Stimulated activated CD4-positive, alpha-beta T cell treated with anti-CD3 and anti-CD28 coated beads, Interleukin-4, amount 100 ng/mL, for 1 hour (primary cell): ENCODE data around the gene KCNK3.

Experiments used
- DNase-seq: peaks from one replicate; pipeline ENCODE4 v3.0.0-alpha.2; 2020

KCNK3 gene

GRCh38 chr2:26668041-26668440, 24.5 kb upstream of the KCNK3 start:
- no peak for DNase-seq

- DNase-seq = no peak
These were observed 23.4 kb upstream of the KCNK3 start for GRCh38 chr2:26668856-26669750.

- DNase-seq = no peak
These were observed 22.4 kb upstream of the KCNK3 start for GRCh38 chr2:26670171-26670570.

- DNase-seq = no peak
These were observed 21.5 kb upstream of the KCNK3 start for GRCh38 chr2:26670931-26671460.

GRCh38 chr2:26671691-26672090, 20.8 kb upstream of the KCNK3 start:
- DNase-seq = no peak

- DNase-seq = no peak
These were observed 20.3 kb upstream of the KCNK3 start for GRCh38 chr2:26672112-26672817.

GRCh38 chr2:26672818-26673393, 19.6 kb upstream of the KCNK3 start:
- DNase-seq = no peak

- DNase-seq = no peak
These were observed 18.3 kb upstream of the KCNK3 start for GRCh38 chr2:26674002-26674751.

GRCh38 chr2:26674771-26675170, 17.8 kb upstream of the KCNK3 start:
- DNase-seq = no peak

GRCh38 chr2:26675651-26676255, 16.8 kb upstream of the KCNK3 start:
- DNase-seq = no peak

- DNase-seq = no peak
These were observed 14.5 kb upstream of the KCNK3 start for GRCh38 chr2:26678035-26678434.

GRCh38 chr2:26679867-26680266, 12.7 kb upstream of the KCNK3 start:
- DNase-seq = no peak

- no peak for DNase-seq
These were observed 10.9 kb upstream of the KCNK3 start for GRCh38 chr2:26681656-26682055.

GRCh38 chr2:26682155-26682554, 10.4 kb upstream of the KCNK3 start:
- no peak for DNase-seq

- no peak for DNase-seq
These were observed 8.9 kb upstream of the KCNK3 start for GRCh38 chr2:26683583-26683982.

GRCh38 chr2:26685341-26685740, 7.2 kb upstream of the KCNK3 start:
- DNase-seq = no peak

- no peak for DNase-seq
These were observed 6.3 kb upstream of the KCNK3 start for GRCh38 chr2:26685989-26686839.

GRCh38 chr2:26687328-26687727, 5.2 kb upstream of the KCNK3 start:
- no peak for DNase-seq

GRCh38 chr2:26687801-26688200, 4.7 kb upstream of the KCNK3 start:
- no peak for DNase-seq

GRCh38 chr2:26691161-26691560, 1.4 kb upstream of the KCNK3 start:
- no peak for DNase-seq

GRCh38 chr2:26691881-26692278, 642 bp upstream of the KCNK3 start:
- DNase-seq = no peak
